ENCODE measurements around the gene KXD1.

DNA sequence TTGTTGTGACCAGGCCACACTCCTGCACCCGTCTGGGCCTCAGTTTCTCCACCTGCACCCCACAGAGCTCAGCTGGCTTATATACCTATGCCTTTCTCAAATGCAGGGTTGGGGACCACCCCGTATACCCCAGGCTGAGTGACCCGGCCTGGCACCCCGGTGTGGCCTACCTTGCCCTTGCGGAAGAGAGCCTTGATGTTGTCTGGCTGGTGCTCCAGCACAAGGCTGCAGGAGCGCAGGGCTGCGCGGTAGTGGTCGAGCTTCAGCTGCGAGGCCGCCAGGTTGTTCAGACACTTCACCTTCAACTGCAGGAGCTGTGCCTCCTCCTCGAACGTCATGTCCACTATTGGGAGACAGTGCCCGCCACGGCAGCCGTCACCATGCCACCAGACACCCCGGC lies 20.2 kb upstream of the KXD1 start:
- TF ChIP-seq GATAD2B (conservative IDR thresholded peaks at IDR 0.05; ENCODE audit: low read depth) (no peak), RFX5 (IDR thresholded peaks at IDR 0.05; ENCODE audit: low read depth, low read length) (no peak), POLR2A (IDR thresholded peaks at IDR 0.05; ENCODE audit: low read depth, low read length) (peak; percentile 36), JUND (IDR thresholded peaks at IDR 0.05; ENCODE audit: low read depth, low read length) (no peak), SUZ12 (IDR thresholded peaks at IDR 0.05; ENCODE audit: unreplicated experiment) (no peak), MXI1 (IDR thresholded peaks at IDR 0.05; ENCODE audit: low read depth, low read length) (no peak), CREB1 (IDR thresholded peaks at IDR 0.05; ENCODE audit: low read depth) (no peak), ATF7 (IDR thresholded peaks at IDR 0.05; ENCODE audit: low read depth) (no peak), SRF (IDR thresholded peaks at IDR 0.05; ENCODE audit: low read depth in 2 of 2, low read length in 2 of 2) (no peak)
- TF ChIP-seq, protein P1, sequence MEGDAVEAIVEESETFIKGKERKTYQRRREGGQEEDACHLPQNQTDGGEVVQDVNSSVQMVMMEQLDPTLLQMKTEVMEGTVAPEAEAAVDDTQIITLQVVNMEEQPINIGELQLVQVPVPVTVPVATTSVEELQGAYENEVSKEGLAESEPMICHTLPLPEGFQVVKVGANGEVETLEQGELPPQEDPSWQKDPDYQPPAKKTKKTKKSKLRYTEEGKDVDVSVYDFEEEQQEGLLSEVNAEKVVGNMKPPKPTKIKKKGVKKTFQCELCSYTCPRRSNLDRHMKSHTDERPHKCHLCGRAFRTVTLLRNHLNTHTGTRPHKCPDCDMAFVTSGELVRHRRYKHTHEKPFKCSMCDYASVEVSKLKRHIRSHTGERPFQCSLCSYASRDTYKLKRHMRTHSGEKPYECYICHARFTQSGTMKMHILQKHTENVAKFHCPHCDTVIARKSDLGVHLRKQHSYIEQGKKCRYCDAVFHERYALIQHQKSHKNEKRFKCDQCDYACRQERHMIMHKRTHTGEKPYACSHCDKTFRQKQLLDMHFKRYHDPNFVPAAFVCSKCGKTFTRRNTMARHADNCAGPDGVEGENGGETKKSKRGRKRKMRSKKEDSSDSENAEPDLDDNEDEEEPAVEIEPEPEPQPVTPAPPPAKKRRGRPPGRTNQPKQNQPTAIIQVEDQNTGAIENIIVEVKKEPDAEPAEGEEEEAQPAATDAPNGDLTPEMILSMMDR (IDR thresholded peaks at IDR 0.05 in 2 of 3, conservative IDR thresholded peaks at IDR 0.05 in 1 of 3; ENCODE audit: control insufficient read depth in 2 of 3, extremely low read depth in 1 of 3, insufficient read depth in 1 of 3, low read depth in 3 of 3, low read length in 3 of 3), result no peak
- TF ChIP-seq, protein P2, sequence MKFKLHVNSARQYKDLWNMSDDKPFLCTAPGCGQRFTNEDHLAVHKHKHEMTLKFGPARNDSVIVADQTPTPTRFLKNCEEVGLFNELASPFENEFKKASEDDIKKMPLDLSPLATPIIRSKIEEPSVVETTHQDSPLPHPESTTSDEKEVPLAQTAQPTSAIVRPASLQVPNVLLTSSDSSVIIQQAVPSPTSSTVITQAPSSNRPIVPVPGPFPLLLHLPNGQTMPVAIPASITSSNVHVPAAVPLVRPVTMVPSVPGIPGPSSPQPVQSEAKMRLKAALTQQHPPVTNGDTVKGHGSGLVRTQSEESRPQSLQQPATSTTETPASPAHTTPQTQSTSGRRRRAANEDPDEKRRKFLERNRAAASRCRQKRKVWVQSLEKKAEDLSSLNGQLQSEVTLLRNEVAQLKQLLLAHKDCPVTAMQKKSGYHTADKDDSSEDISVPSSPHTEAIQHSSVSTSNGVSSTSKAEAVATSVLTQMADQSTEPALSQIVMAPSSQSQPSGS (IDR thresholded peaks at IDR 0.05; ENCODE audit: low read length), result no peak
- TF ChIP-seq, protein P3, sequence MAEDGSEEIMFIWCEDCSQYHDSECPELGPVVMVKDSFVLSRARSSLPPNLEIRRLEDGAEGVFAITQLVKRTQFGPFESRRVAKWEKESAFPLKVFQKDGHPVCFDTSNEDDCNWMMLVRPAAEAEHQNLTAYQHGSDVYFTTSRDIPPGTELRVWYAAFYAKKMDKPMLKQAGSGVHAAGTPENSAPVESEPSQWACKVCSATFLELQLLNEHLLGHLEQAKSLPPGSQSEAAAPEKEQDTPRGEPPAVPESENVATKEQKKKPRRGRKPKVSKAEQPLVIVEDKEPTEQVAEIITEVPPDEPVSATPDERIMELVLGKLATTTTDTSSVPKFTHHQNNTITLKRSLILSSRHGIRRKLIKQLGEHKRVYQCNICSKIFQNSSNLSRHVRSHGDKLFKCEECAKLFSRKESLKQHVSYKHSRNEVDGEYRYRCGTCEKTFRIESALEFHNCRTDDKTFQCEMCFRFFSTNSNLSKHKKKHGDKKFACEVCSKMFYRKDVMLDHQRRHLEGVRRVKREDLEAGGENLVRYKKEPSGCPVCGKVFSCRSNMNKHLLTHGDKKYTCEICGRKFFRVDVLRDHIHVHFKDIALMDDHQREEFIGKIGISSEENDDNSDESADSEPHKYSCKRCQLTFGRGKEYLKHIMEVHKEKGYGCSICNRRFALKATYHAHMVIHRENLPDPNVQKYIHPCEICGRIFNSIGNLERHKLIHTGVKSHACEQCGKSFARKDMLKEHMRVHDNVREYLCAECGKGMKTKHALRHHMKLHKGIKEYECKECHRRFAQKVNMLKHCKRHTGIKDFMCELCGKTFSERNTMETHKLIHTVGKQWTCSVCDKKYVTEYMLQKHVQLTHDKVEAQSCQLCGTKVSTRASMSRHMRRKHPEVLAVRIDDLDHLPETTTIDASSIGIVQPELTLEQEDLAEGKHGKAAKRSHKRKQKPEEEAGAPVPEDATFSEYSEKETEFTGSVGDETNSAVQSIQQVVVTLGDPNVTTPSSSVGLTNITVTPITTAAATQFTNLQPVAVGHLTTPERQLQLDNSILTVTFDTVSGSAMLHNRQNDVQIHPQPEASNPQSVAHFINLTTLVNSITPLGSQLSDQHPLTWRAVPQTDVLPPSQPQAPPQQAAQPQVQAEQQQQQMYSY (CRISPR knock-in tag; IDR thresholded peaks at IDR 0.05), result no peak
